Small intestine (tissue), 7 donors: ENCODE results near the gene PIP4K2B. TPM values are rescaled to one million over a fixed set of nuclear protein-coding genes. Genes with fewer than 3 reads are reported as not detected.

Experiments used
- DNase-seq, 2 donors: peaks; one replicate each; pipeline versions ENCODE4 v3.0.0 to v3.0.0-alpha.2; 2013
- FAIRE-seq: peaks from 2 replicates; lab custom pipeline; 2012; peaks lifted over from hg19 to GRCh38; lab: Jason Lieb, UNC
- H3K27ac ChIP-seq, 3 donors: one replicate each; pipeline ENCODE4 v1.5.1; 2013; ENCODE audit warnings: low read length in 2 of 3, mild to moderate bottlenecking in 2 of 3, control low read depth in 1 of 3, inconsistent platforms in 1 of 3, low read depth in 1 of 3, moderate library complexity in 1 of 3
- H3K27me3 ChIP-seq, 3 donors: one replicate each; pipeline ENCODE4 v1.6.1; 2013; ENCODE audit warnings: low read length in 3 of 3, inconsistent platforms in 1 of 3; ENCODE audit not compliant: control insufficient read depth in 3 of 3, insufficient read depth in 3 of 3
- H3K36me3 ChIP-seq, 3 donors: one replicate each; pipeline ENCODE4 v1.6.1; 2013; ENCODE audit warnings: low read length in 3 of 3, inconsistent platforms in 1 of 3, low read depth in 1 of 3, mild to moderate bottlenecking in 1 of 3, moderate library complexity in 1 of 3; ENCODE audit not compliant: control insufficient read depth in 3 of 3, insufficient read depth in 2 of 3
- H3K4me1 ChIP-seq, 3 donors: one replicate each; pipeline ENCODE4 v1.6.1; 2013; ENCODE audit warnings: low read length in 2 of 3, inconsistent platforms in 1 of 3, low read depth in 1 of 3, mild to moderate bottlenecking in 1 of 3, moderate library complexity in 1 of 3; ENCODE audit not compliant: control insufficient read depth in 3 of 3, insufficient read depth in 2 of 3
- H3K4me3 ChIP-seq, 3 donors: one replicate each; pipeline ENCODE4 v1.5.1; 2013; ENCODE audit warnings: low read length in 3 of 3, control low read depth in 1 of 3, inconsistent platforms in 1 of 3, low read depth in 1 of 3, mild to moderate bottlenecking in 1 of 3, moderate library complexity in 1 of 3
- H3K9me3 ChIP-seq, 2 donors: one replicate each; pipeline ENCODE4 v1.6.1; 2013; ENCODE audit warnings: low read depth in 1 of 2, low read length in 1 of 2; ENCODE audit not compliant: control insufficient read depth in 2 of 2, insufficient read depth in 1 of 2
- WGBS, 3 donors: extraction: QIAGEN DNeasy Blood & Tissue Kit; methylation state at CpG; one replicate each; pipeline ENCODE4 v1.1.7; 2013; 5-methylcytosine and 5-hydroxymethylcytosine counted together
- polyA plus RNA-seq, 4 donors: library from polyadenylated mRNA; stranded (reverse) in 3 of 4; unstranded in 1 of 4; fragments of 200-250 nt in 3 of 4; fragments of 120-200 nt in 1 of 4; gene quantifications; one replicate each; pipeline versions ENCODE4 v1.2.1 to v1.2.3, GENCODE V29; 2013
- donor health status: healthy with polysubstance abuse.
- donor health status: control.
- donor health status: control.
- donor health status: Bipolar disorder and iron deficiency.
- donor health status: healthy.

The PIP4K2B gene
- polyA plus RNA-seq, 4 donors, result 4.9 to 28.0 (median 12.2) TPM

DNA sequence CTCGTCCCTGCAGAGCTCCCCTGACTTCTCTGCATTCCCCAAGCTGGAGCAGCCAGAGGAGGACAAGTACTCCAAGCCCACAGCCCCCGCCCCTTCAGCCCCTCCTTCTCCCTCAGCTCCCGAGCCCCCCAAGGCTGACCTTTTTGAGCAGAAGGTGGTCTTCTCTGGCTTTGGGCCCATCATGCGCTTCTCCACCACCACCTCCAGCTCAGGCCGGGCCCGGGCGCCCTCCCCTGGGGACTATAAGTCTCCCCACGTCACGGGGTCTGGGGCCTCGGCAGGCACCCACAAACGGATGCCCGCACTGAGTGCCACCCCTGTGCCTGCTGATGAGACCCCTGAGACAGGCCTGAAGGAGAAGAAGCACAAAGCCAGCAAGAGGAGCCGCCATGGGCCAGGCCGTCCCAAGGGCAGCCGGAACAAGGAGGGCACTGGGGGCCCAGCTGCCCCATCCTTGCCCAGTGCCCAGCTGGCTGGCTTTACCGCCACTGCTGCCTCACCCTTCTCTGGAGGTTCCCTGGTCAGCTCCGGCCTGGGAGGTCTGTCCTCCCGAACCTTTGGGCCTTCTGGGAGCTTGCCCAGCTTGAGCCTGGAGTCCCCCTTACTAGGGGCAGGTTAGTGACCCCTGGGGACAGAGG, 82.9 kb downstream of the PIP4K2B start:
- H3K27me3 ChIP-seq, result no peaks in the 10 kb centered on the region
- no peak overlapping the region for H3K27ac ChIP-seq
- WGBS, 3 donors, result 88 to 94% (median 91%) methylated on average over 18 of the region's 18 CpGs
- FAIRE-seq (no peak), DNase-seq (no peak)
- peaks cover 4 to 91% (median 18%) of the 10 kb centered on the region in 3 donors for H3K36me3 ChIP-seq
- H3K4me1 ChIP-seq, result peaks cover 2 to 16% (median 6%) of the 10 kb centered on the region in 3 donors
- H3K4me3 ChIP-seq, result no peak overlapping the region
- no peaks in the 10 kb centered on the region for H3K9me3 ChIP-seq

Other genes starting within 250 kb of the PIP4K2B start
- 1 to 10 TPM in 2 of 4 donors, under 1 TPM in 2; 0.45 to 9.6 (median 0.99) TPM for gene SRCIN1, start 193.6 kb downstream of the PIP4K2B start, polyA plus RNA-seq
- 1 to 10 TPM in 1 of 4 donors, under 1 TPM in 2, not detected in 1; 0.22 to 1.3 (median 0.40) TPM for gene EPOP, start 124.6 kb downstream of the PIP4K2B start, polyA plus RNA-seq
- gene MLLT6, start 94.3 kb downstream of the PIP4K2B start, polyA plus RNA-seq, result 10 to 100 TPM; 19.5 to 99.5 (median 39.1) TPM
- 100 to 1,000 TPM in 3 of 4 donors, 10 to 100 TPM in 1; 52.4 to 186 (median 131) TPM for gene CISD3, start 69.2 kb downstream of the PIP4K2B start, polyA plus RNA-seq
- gene PCGF2, start 51.2 kb downstream of the PIP4K2B start, polyA plus RNA-seq, result 10 to 100 TPM in 3 of 4 donors, 1 to 10 TPM in 1; 7.6 to 30.2 (median 23.2) TPM
- 100 to 1,000 TPM; 114 to 310 (median 248) TPM for gene PSMB3, start 46.8 kb downstream of the PIP4K2B start, polyA plus RNA-seq
- gene CWC25, start 25.8 kb upstream of the PIP4K2B start, polyA plus RNA-seq, result 10 to 100 TPM; 12.6 to 61.1 (median 32.6) TPM
- 1,000 to 10,000 TPM; 1,251 to 3,207 (median 2,577) TPM for gene RPL23, start 54.2 kb upstream of the PIP4K2B start, polyA plus RNA-seq
- gene LASP1, start 70.5 kb upstream of the PIP4K2B start, polyA plus RNA-seq, result 100 to 1,000 TPM; 152 to 296 (median 235) TPM
- under 1 TPM in 1 of 4 donors, not detected in 3; 0.01 TPM for gene FBXO47, start 167.8 kb upstream of the PIP4K2B start, polyA plus RNA-seq